IPS DF 4.7 (cell line): ENCODE measurements around the gene CLEC4M.
"Not testable (repeated sequence)": the region's sequence is repeated elsewhere in the genome, so short reads cannot be mapped to it uniquely, and the experiment has no call there.

Experiments used
- DNase-seq: peaks from one replicate; pipeline ENCODE4 v3.0.0-alpha.2; 2013; ENCODE audit warnings: low spot score; ENCODE audit errors: extremely low read depth

CLEC4M gene

GRCh38 chr19:7806876-7807275 lies 43.8 kb downstream of the CLEC4M start:
- DNase-seq = no peak

GRCh38 chr19:7808108-7808507 lies 45.1 kb downstream of the CLEC4M start:
- DNase-seq = no peak

DNA sequence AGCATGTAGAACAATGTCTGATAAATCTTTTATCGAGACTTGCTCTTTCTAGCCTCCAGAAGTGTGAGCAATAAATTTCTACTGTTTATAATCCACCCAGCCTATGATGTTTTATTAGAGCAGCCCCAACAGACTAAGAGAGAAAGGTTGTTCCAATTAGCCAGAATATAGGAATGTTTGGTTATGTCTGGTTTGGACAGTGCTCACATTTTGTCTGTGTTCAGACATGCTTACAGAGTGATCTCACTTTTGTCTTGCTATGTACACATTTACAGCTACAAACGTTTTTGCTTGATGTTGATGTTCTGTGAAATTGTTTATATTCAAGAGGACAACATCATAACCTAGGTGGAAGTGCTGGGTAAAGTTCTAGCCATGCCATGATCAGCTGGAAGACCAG lies 48.9 kb downstream of the CLEC4M start:
- no peak for DNase-seq

- no peak for DNase-seq
Observed at GRCh38 chr19:7815325-7815724, 52.3 kb downstream of the CLEC4M start.

GRCh38 chr19:7816040-7816439 lies 53.0 kb downstream of the CLEC4M start:
- not testable (repeated sequence) for DNase-seq

GRCh38 chr19:7817801-7818200 lies 54.8 kb downstream of the CLEC4M start:
- DNase-seq = no peak

DNA sequence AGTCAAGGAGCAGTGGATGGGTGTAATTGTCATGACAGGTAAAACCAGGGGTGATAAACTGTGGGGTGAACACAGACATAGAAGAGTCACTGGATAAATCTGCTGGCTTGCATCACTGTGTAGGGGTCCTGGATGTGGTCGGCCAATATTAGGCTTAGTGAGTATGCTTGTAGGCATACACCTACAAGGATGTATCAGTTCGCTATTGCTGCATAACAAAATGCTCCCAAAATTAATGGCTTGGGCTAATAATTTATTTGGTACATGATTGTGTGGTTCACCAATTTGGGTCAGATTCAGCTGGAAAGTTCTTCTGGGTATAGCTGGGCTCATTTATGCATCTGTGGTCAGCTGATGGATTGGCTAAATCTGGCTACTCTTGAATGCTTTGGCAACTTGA lies 55.8 kb downstream of the CLEC4M start:
- DNase-seq = no peak
